AG09309 (cell line): ENCODE measurements around the gene PCBP2.

Source experiments
- DNase-seq: peaks from one replicate; pipeline ENCODE4 v3.0.0-alpha.2; 2010; ENCODE audit warnings: low read depth
- H3K4me3 ChIP-seq: 2 replicates; pipeline ENCODE4 v1.5.1; 2011; ENCODE audit warnings: mild to moderate bottlenecking, low read depth, low read length, moderate library complexity; ENCODE audit not compliant: control insufficient read depth
- CTCF ChIP-seq: IDR thresholded peaks from 2 replicates; pipeline ENCODE4 v1.5.1; 2011; ENCODE audit warnings: mild to moderate bottlenecking, low read depth, low read length, inconsistent platforms; ENCODE audit not compliant: insufficient read depth, control insufficient read depth; ENCODE audit errors: missing control alignments

PCBP2 gene

GRCh38 chr12:53502983-53503728 is 51.3 kb downstream of the PCBP2 start:
- no peak for DNase-seq
- no peak overlapping the region for H3K4me3 ChIP-seq
- TF ChIP-seq CTCF: no peak

DNA sequence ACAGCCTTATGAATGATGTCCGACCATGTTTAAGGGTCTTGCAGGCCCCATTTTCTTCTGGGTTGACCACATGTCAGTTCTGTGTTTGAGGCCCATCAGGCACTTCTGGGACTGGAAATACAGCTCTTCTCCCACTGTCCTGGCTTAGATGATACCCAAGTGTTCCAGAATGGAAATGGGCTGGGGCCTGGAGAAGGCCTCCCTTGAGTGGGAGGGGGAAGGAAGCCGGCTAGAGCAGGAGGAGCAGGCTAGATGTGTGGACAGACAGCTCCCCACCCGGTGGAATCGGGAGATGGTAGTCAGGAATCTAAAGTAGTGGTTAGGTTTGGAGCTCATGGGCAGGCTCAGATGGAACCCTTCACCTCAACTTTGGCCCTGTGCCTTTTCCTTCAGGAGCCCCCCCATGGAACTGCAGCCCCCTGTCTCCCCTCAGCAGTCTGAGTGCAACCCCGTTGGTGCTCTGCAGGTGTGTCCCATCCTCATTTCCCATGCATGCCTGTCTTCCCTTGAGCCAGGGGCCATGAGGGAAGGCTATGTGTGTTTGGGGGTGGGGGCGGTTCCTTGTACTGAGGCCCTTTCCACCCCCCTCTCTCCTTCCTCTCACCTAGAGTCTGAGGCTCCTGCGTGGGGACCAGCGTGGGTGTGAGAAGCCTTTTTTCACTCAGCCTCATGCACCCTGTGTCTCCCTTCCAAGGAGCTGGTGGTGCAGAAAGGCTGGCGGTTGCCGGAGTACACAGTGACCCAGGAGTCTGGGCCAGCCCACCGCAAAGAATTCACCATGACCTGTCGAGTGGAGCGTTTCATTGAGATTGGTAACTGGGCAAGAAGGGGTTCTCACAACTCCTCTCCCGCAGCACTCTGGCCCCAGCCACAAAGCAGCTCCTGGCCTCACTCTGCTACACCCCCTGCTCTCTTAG is 52.4 kb downstream of the PCBP2 start:
- no peak for DNase-seq
- no peak overlapping the region for H3K4me3 ChIP-seq

DNA sequence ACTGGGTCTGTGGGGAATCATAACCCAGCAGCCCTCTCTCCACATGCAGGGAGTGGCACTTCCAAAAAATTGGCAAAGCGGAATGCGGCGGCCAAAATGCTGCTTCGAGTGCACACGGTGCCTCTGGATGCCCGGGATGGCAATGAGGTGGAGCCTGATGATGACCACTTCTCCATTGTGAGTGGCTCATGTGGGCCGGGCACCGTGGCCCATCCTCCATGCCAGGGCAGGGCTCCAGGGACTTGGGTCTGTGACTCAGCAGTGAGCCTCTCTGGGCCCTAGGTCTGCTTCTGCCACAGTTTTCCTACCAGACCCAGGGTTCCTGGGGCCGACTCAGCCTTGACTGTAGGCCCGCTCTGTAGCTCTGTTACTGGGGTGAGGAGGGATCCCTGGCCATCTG is 53.2 kb downstream of the PCBP2 start:
- no peak for DNase-seq
- no peak for TF ChIP-seq CTCF
- no peak overlapping the region for H3K4me3 ChIP-seq

More for the DNA sequence above, 52.4 kb downstream of the PCBP2 start:
- peak; percentile 6 for TF ChIP-seq CTCF

- DNase-seq: no peak
Measured at GRCh38 chr12:53505555-53506449, 53.9 kb downstream of the PCBP2 start.

GRCh38 chr12:53506450-53506785 is 54.5 kb downstream of the PCBP2 start:
- no peak for DNase-seq
- H3K4me3 ChIP-seq: no peak overlapping the region
- TF ChIP-seq CTCF: peak; percentile 2

More at GRCh38 chr12:53505555-53506449, 53.9 kb downstream of the PCBP2 start:
- no peak for TF ChIP-seq CTCF
- no peak overlapping the region for H3K4me3 ChIP-seq
